Breast epithelium (tissue), 4 donors: ENCODE results near the gene NAA38. TPM values are rescaled to one million over a fixed set of nuclear protein-coding genes. Genes with fewer than 3 reads are reported as not detected.

Experiments
- DNase-seq, 2 donors: peaks; one replicate each; pipeline ENCODE4 v3.0.0-alpha.2; 2019; ENCODE audit warnings: low spot score in 2 of 2
- H3K27ac ChIP-seq, 2 donors: fragments of 200-600 bp; sonication (generic) in 1 of 2; one replicate each; pipeline ENCODE4 v1.5.1; 2016 to 2019; ENCODE audit warnings: mild to moderate bottlenecking in 1 of 2
- H3K27me3 ChIP-seq, 2 donors: fragments of 200-600 bp; sonication (generic) in 1 of 2; one replicate each; pipeline versions ENCODE4 v1.5.1 to v1.6.0; 2017 to 2019; ENCODE audit warnings: control low read depth in 1 of 2, mild to moderate bottlenecking in 1 of 2
- H3K36me3 ChIP-seq: fragments of 200-600 bp; one replicate; pipeline ENCODE4 v1.5.1; 2019
- H3K4me1 ChIP-seq, 2 donors: fragments of 200-600 bp; sonication (generic); one replicate each; pipeline ENCODE4 v1.5.1; 2016 to 2019; ENCODE audit warnings: control low read depth in 1 of 2
- H3K4me3 ChIP-seq, 3 donors: fragments of 200-600 bp; sonication (generic); 1 replicate in 2 of 3; 2 replicates in 1 of 3; pipeline ENCODE4 v1.5.1; 2016 to 2019; ENCODE audit warnings: mild to moderate bottlenecking in 3 of 3, moderate library complexity in 2 of 3
- H3K9me3 ChIP-seq, 2 donors: fragments of 200-600 bp; sonication (generic) in 1 of 2; one replicate each; pipeline ENCODE4 v1.5.1; 2016 to 2019; ENCODE audit warnings: control low read depth in 1 of 2
- POLR2A ChIP-seq: fragments of 450-650 bp; IDR thresholded peaks from one replicate; pipeline ENCODE4 v1.6.1; 2016; ENCODE audit warnings: antibody characterized with exemption, mild to moderate bottlenecking, moderate library complexity
- POLR2AphosphoS5 ChIP-seq, 3 donors: sonication (generic); formaldehyde crosslinking; IDR thresholded peaks; one replicate each; pipeline ENCODE4 v1.6.1; 2017; ENCODE audit warnings: antibody characterized with exemption in 3 of 3
- intact Hi-C: fragments of 100-400 bp; cut with DNase I; formaldehyde crosslinking; loops from one replicate; pipeline ENCODE4 v1.15.1; 2023; ENCODE audit warnings: low total_unique reads
- total RNA-seq, 3 donors: library from RNA; depleted of rRNA; stranded (reverse); fragments of >200 nt; gene quantifications; one replicate each; pipeline ENCODE4 v1.1.0, GENCODE V29; 2016
- TF ChIP-seq, protein P1 (sequence below), 3 donors: fragments of 450-650 bp; IDR thresholded peaks; one replicate each; pipeline ENCODE4 v1.5.1; 2016 to 2017; ENCODE audit warnings: antibody characterized with exemption in 3 of 3, mild to moderate bottlenecking in 3 of 3, moderate library complexity in 3 of 3

NAA38 gene, protein sequence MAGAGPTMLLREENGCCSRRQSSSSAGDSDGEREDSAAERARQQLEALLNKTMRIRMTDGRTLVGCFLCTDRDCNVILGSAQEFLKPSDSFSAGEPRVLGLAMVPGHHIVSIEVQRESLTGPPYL
- 10 to 100 TPM; 84.7 to 92.4 (median 89.9) TPM for total RNA-seq

DNA sequence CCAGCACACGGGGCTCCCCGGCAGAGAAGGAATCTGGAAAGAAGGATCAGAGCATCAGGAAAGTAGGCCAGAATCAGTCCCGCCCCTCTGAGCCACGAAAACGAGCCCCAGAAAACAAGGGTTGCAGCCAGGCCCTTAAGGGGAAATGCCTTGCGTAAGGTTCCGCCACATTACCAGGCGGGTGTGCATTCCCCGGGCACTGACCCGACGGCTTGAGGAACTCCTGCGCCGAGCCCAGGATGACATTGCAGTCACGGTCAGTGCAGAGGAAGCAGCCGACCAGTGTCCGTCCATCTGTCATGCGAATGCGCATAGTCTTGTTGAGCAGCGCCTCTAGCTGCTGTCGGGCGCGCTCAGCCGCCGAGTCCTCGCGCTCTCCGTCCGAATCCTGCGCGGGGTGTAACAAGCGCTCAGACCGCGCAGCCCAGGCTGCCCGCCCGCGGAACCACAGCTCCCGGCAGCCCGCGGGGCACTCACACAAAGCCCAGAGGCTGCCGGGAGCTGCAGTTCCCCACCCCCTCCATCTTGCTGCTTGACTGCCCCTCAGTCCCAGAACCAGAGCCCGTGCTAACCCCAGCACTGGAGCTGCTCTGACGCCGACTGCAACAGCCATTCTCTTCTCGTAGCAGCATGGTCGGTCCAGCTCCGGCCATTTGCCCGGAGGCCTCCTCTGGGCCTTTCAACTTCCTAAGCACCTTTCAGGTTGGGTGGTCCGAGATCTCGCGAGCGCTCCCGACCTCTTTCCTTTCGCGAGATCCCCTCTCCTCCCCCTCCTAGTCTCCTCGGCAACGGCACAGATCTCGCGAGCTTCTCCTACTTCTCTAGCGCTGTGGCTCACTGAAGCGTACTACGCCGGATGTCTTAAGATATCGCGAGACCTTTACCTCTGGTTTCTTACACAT lies at the start of gene NAA38:
Gene NAA38 (minus strand): TSS at position 749 of the 902 bp plus-strand sequence. CDS start 96 bp downstream, at position 653.
- Histone ChIP-seq H3K27me3 (no peaks in the 10 kb centered on the region), H3K4me1 (peaks cover 6 to 21% of the 10 kb centered on the region in 2 donors), H3K36me3 (no peaks in the 10 kb centered on the region), H3K27ac (peak within 1 kb of the TSS; percentile 95 to 97), H3K9me3 (no peaks in the 10 kb centered on the region), H3K4me3 (peak within 1 kb of the TSS; percentile 55 to 87 (median 73))
- intact Hi-C loops, result loop anchor here (5.0 kb wide), 1 partner anchor 185 kb away; no protein-coding TSS in a partner anchor
- DNase-seq, result peak; percentile 95 to 98
- TF ChIP-seq POLR2AphosphoS5 (IDR thresholded peaks at IDR 0.05) (peak; percentile 64 to 75 (median 69)), POLR2A (no peak)
- TF ChIP-seq, protein P1, sequence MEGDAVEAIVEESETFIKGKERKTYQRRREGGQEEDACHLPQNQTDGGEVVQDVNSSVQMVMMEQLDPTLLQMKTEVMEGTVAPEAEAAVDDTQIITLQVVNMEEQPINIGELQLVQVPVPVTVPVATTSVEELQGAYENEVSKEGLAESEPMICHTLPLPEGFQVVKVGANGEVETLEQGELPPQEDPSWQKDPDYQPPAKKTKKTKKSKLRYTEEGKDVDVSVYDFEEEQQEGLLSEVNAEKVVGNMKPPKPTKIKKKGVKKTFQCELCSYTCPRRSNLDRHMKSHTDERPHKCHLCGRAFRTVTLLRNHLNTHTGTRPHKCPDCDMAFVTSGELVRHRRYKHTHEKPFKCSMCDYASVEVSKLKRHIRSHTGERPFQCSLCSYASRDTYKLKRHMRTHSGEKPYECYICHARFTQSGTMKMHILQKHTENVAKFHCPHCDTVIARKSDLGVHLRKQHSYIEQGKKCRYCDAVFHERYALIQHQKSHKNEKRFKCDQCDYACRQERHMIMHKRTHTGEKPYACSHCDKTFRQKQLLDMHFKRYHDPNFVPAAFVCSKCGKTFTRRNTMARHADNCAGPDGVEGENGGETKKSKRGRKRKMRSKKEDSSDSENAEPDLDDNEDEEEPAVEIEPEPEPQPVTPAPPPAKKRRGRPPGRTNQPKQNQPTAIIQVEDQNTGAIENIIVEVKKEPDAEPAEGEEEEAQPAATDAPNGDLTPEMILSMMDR (IDR thresholded peaks at IDR 0.05), result peak; percentile 18 to 40 (median 19)

GRCh38 chr17:7903154-7904103 lies 46.1 kb upstream of the NAA38 start:
- intact Hi-C loops, result no loop called here
- no peak overlapping the region for H3K27ac ChIP-seq
- H3K27me3 ChIP-seq, result no peaks in the 10 kb centered on the region
- H3K36me3 ChIP-seq, result peaks cover 7% of the 10 kb centered on the region
- DNase-seq, result no peak
- no peaks in the 10 kb centered on the region for H3K9me3 ChIP-seq
- no peak overlapping the region for H3K4me3 ChIP-seq
- no peaks in the 10 kb centered on the region for H3K4me1 ChIP-seq
- no peak for TF ChIP-seq POLR2AphosphoS5 (IDR thresholded peaks at IDR 0.05)
- TF ChIP-seq POLR2A, result no peak
- TF ChIP-seq, protein P1 (IDR thresholded peaks at IDR 0.05), result no peak

DNA sequence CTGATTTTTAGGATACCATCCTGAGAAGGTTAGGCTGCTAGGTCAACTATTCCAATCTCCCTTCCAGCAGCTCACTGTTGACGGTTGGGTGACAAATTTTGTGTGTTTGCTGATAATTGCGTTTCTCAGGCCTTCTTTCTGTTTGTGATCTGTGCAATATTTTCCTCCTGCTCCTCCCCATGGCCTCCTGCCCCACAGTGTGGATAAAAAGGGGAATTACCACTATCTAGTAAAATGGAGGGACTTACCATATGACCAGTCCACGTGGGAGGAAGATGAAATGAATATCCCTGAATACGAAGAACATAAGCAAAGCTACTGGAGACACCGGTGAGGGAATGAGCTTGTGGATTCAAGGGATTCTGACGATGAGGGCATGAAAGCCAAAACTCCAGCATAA lies 40.4 kb upstream of the NAA38 start:
- H3K4me1 ChIP-seq, result no peaks in the 10 kb centered on the region
- H3K36me3 ChIP-seq, result peaks cover 7% of the 10 kb centered on the region
- TF ChIP-seq, protein P1 (IDR thresholded peaks at IDR 0.05), result peak in 2 of 3 donors; percentile 44 to 67
- TF ChIP-seq POLR2AphosphoS5 (IDR thresholded peaks at IDR 0.05), result no peak
- H3K27ac ChIP-seq, result no peak overlapping the region
- DNase-seq, result no peak
- H3K27me3 ChIP-seq, result no peaks in the 10 kb centered on the region
- H3K9me3 ChIP-seq, result no peaks in the 10 kb centered on the region
- H3K4me3 ChIP-seq, result no peak overlapping the region
- intact Hi-C loops, result loop anchor here (1.0 kb wide), 1 partner anchor 49 kb away; no protein-coding TSS in a partner anchor

DNA sequence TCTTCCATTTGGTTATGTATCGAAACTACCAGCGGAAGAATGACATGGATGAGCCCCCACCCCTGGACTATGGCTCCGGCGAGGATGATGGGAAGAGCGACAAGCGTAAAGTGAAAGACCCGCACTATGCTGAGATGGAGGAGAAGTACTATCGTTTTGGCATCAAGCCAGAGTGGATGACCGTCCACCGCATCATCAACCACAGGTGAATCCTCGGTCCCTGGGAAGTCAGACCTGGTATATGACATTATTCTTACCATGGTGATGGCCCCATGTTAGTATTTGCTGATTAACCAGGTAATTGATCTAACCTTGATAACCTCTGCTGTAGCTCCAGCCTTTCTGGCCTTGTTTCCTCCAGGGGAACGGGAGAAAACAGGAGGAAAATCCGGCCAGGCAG lies 39.7 kb upstream of the NAA38 start:
- peaks cover 7% of the 10 kb centered on the region for H3K36me3 ChIP-seq
- intact Hi-C loops, result no loop called here
- H3K4me1 ChIP-seq, result no peaks in the 10 kb centered on the region
- H3K9me3 ChIP-seq, result no peaks in the 10 kb centered on the region
- no peak for DNase-seq
- H3K4me3 ChIP-seq, result no peak overlapping the region
- H3K27ac ChIP-seq, result no peak overlapping the region
- TF ChIP-seq, protein P1 (IDR thresholded peaks at IDR 0.05), result no peak
- TF ChIP-seq POLR2A (no peak), POLR2AphosphoS5 (IDR thresholded peaks at IDR 0.05) (no peak)
- H3K27me3 ChIP-seq, result no peaks in the 10 kb centered on the region
